PC-3 (cell line): Measurements from ENCODE around the gene PRIMA1. TPM values are rescaled to one million over a fixed set of nuclear protein-coding genes. Genes with fewer than 3 reads are reported as not detected.

Experiments used
- ATAC-seq: fragments of 200-7000 bp; cut with Tn5 transposase; 2 replicates; pipeline ENCODE4 v1.9.1; 2020; ENCODE audit warnings: mild to moderate bottlenecking, moderate library complexity
- BruUV-seq: library from RNA; stranded (reverse); fragments of 400-500 nt; replicated peaks from 2 replicates; lab custom pipeline; 2021; lab: Mats Ljungman, UMichigan
- CTCF ChIA-PET: fragments of 300-600 bp; sonication (Branson Sonifier 250); formaldehyde crosslinking; loops from one replicate; lab custom pipeline; 2022; ENCODE audit warnings: antibody characterized with exemption; lab: Charles Lee
- POLR2A ChIA-PET: fragments of 300-600 bp; sonication (Branson Sonifier 250); formaldehyde crosslinking; loops from one replicate; lab custom pipeline; 2022; ENCODE audit warnings: antibody characterized with exemption; ENCODE audit not compliant: unreplicated experiment; lab: Charles Lee
- DNase-seq: peaks from one replicate; pipeline ENCODE4 v3.0.0-alpha.2; 2015
- H2AFZ ChIP-seq: fragments of 300-600 bp; sonication (generic); 2 replicates; pipeline ENCODE4 v1.6.0; 2016; ENCODE audit warnings: antibody characterized with exemption, low read length
- H3F3A ChIP-seq: fragments of 300-600 bp; sonication (generic); one replicate; pipeline ENCODE4 v1.6.0; 2017; ENCODE audit warnings: antibody characterized with exemption, low read length, control low read depth, mild to moderate bottlenecking; ENCODE audit not compliant: unreplicated experiment
- H3K27ac ChIP-seq: fragments of 300-600 bp; sonication (generic); 2 replicates; pipeline ENCODE4 v1.5.1; 2016; ENCODE audit warnings: mild to moderate bottlenecking, low read length
- H3K27me3 ChIP-seq: fragments of 300-600 bp; sonication (generic); 2 replicates; pipeline ENCODE4 v1.6.1; 2016; ENCODE audit warnings: low read length, mixed read lengths
- H3K36me3 ChIP-seq: fragments of 300-600 bp; sonication (generic); 2 replicates; pipeline ENCODE4 v1.6.1; 2016; ENCODE audit warnings: low read depth, mixed run types, low read length, mixed read lengths
- H3K4me1 ChIP-seq: fragments of 300-600 bp; sonication (generic); 2 replicates; pipeline ENCODE4 v1.5.1; 2016; ENCODE audit warnings: low read length; ENCODE audit not compliant: insufficient read depth
- H3K4me2 ChIP-seq: fragments of 300-600 bp; sonication (generic); 2 replicates; pipeline ENCODE4 v1.6.0; 2016; ENCODE audit warnings: low read length
- H3K4me3 ChIP-seq: fragments of 300-600 bp; sonication (generic); 2 replicates; pipeline ENCODE4 v1.5.1; 2016; ENCODE audit warnings: mild to moderate bottlenecking, low read length, mixed read lengths
- H3K79me2 ChIP-seq: fragments of 300-600 bp; sonication (generic); 2 replicates; pipeline ENCODE4 v1.6.1; 2017; ENCODE audit warnings: low read length, mixed read lengths
- H3K9ac ChIP-seq: fragments of 300-600 bp; sonication (generic); 2 replicates; pipeline ENCODE4 v1.6.0; 2016; ENCODE audit warnings: mild to moderate bottlenecking, low read length
- H3K9me2 ChIP-seq: fragments of 300-600 bp; sonication (generic); replicated peaks from 2 replicates; pipeline ENCODE4 v1.6.1; 2016; ENCODE audit warnings: mixed run types, low read length, mixed read lengths
- H3K9me3 ChIP-seq: fragments of 300-600 bp; sonication (generic); 2 replicates; pipeline ENCODE4 v1.6.1; 2016; ENCODE audit warnings: low read length, mixed read lengths
- H4K20me1 ChIP-seq: fragments of 300-600 bp; sonication (generic); 2 replicates; pipeline ENCODE4 v1.6.1; 2016; ENCODE audit warnings: low read length, mixed read lengths
- EZH2 ChIP-seq: fragments of 300-600 bp; sonication (generic); IDR thresholded peaks from one replicate; pipeline ENCODE4 v1.6.1; 2017; ENCODE audit warnings: antibody characterized with exemption, mild to moderate bottlenecking, low read length; ENCODE audit not compliant: unreplicated experiment
- EZH2phosphoT487 ChIP-seq: fragments of 300-600 bp; sonication (generic); IDR thresholded peaks from 2 replicates; pipeline ENCODE4 v1.6.1; 2018; ENCODE audit warnings: mild to moderate bottlenecking, antibody characterized with exemption, low read length, borderline replicate concordance
- intact Hi-C: fragments of 100-400 bp; cut with micrococcal nuclease; formaldehyde crosslinking; loops from 2 replicates; pipeline ENCODE4 v1.9.0; 2023
- total RNA-seq: library from RNA; depleted of rRNA; stranded (reverse); fragments of >200 nt; gene quantifications from 2 replicates; pipeline ENCODE4 v1.2.3, GENCODE V29; 2014
- TF ChIP-seq, protein P1 (sequence below): fragments of 300-600 bp; sonication (generic); conservative IDR thresholded peaks from 2 replicates; pipeline ENCODE4 v1.5.1; 2017; ENCODE audit warnings: antibody characterized with exemption, low read depth, mild to moderate bottlenecking, low read length

The PRIMA1 gene
- total RNA-seq, 1 experiment from 2014 or later, result 0.04 TPM

- no peaks in the 10 kb centered on the region for H3K79me2 ChIP-seq
- H3K9me2 ChIP-seq, result no peaks in the 10 kb centered on the region
- ATAC-seq (no peak), DNase-seq (no peak)
- no peaks in the 10 kb centered on the region for H3K9me3 ChIP-seq
- TF ChIP-seq EZH2phosphoT487, result no peak
- no peak for TF ChIP-seq EZH2
- TF ChIP-seq, protein P1, sequence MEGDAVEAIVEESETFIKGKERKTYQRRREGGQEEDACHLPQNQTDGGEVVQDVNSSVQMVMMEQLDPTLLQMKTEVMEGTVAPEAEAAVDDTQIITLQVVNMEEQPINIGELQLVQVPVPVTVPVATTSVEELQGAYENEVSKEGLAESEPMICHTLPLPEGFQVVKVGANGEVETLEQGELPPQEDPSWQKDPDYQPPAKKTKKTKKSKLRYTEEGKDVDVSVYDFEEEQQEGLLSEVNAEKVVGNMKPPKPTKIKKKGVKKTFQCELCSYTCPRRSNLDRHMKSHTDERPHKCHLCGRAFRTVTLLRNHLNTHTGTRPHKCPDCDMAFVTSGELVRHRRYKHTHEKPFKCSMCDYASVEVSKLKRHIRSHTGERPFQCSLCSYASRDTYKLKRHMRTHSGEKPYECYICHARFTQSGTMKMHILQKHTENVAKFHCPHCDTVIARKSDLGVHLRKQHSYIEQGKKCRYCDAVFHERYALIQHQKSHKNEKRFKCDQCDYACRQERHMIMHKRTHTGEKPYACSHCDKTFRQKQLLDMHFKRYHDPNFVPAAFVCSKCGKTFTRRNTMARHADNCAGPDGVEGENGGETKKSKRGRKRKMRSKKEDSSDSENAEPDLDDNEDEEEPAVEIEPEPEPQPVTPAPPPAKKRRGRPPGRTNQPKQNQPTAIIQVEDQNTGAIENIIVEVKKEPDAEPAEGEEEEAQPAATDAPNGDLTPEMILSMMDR, result no peak
- H3F3A ChIP-seq, result no peaks in the 10 kb centered on the region
- no peaks in the 10 kb centered on the region for H3K27me3 ChIP-seq
- H3K4me3 ChIP-seq, result no peak overlapping the region
- H2AFZ ChIP-seq, result no peak overlapping the region
- no peak overlapping the region for H3K4me2 ChIP-seq
- ChIA-PET CTCF (no interaction called here), POLR2A (no interaction called here)
- intact Hi-C loops, result no loop called here
- H3K36me3 ChIP-seq, result no peaks in the 10 kb centered on the region
- no peak overlapping the region for H3K9ac ChIP-seq
- H3K4me1 ChIP-seq, result no peaks in the 10 kb centered on the region
- BruUV-seq, result no TSS peak
- no peaks in the 10 kb centered on the region for H4K20me1 ChIP-seq
- no peak overlapping the region for H3K27ac ChIP-seq
Measured at GRCh38 chr14:93725002-93725582, 63.2 kb downstream of the PRIMA1 start.

DNA sequence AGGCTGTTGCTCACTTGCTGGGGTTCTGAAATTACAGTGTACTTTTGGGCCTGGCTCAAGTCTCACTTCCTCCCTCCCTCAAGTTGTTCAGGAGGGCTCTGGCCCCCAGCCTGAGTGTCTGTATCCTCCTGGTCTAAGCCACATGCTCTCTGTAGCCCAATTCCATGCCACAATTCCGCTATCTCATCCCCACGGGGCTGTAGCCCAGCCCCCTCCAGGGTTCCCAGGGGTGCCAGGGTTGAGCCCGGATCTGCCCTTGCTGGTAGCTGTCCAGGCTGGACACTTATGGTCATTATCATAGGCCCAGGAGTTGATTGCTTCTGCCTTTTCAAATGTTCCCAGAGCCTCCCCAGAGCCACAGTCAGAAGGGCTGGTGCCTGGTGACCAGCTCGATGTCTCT is 65.3 kb downstream of the PRIMA1 start:
- Histone ChIP-seq H4K20me1 (no peaks in the 10 kb centered on the region), H3F3A (no peaks in the 10 kb centered on the region), H3K79me2 (no peaks in the 10 kb centered on the region), H3K4me1 (no peaks in the 10 kb centered on the region), H3K4me3 (no peak overlapping the region), H3K9me2 (no peaks in the 10 kb centered on the region), H3K36me3 (no peaks in the 10 kb centered on the region), H2AFZ (no peak overlapping the region), H3K4me2 (no peak overlapping the region), H3K9ac (no peak overlapping the region), H3K27ac (no peak overlapping the region), H3K27me3 (no peaks in the 10 kb centered on the region; the same call in 1 of the 2 replicates), H3K9me3 (no peaks in the 10 kb centered on the region)
- TF ChIP-seq, protein P1, result no peak
- no peak for TF ChIP-seq EZH2phosphoT487
- TF ChIP-seq EZH2, result no peak
- CTCF ChIA-PET, result no interaction called here
- no peak for ATAC-seq
- no peak for DNase-seq
- no TSS peak for BruUV-seq
- intact Hi-C loops, result no loop called here
- POLR2A ChIA-PET, result no interaction called here

DNA sequence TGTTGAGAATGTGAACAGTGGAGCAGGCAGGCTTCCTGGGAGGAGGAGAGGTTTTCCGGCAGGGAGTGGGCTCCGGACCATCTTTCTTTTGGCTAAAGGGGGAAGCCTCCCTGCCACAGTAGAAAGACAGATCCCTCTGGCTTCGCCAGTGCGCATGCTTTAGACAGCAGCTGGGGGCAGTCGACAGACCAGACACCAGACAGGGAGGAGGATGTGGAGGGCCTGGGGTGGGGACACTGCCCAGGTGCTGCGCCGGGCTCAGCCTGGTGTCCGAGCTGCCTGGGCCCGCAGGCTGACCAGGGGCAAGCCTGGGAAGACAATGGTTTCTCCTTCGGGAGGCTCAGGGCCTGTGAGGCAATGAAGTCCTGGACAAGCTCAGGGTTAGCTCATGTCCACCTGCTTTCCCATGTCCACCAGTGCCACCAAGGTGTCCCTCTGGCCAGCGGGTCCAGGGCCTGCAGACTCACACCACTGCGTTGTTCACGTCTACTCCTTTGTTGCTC is 67.3 kb downstream of the PRIMA1 start:
- intact Hi-C loops, result no loop called here
- CTCF ChIA-PET, result no interaction called here
- POLR2A ChIA-PET, result no interaction called here

More for the DNA sequence above, 67.3 kb downstream of the PRIMA1 start:
- no peak overlapping the region for H3K27ac ChIP-seq
- H4K20me1 ChIP-seq, result no peaks in the 10 kb centered on the region
- H3K79me2 ChIP-seq, result no peaks in the 10 kb centered on the region
- H3K9ac ChIP-seq, result no peak overlapping the region
- no peaks in the 10 kb centered on the region for H3K36me3 ChIP-seq
- H3F3A ChIP-seq, result no peaks in the 10 kb centered on the region
- H3K9me2 ChIP-seq, result no peaks in the 10 kb centered on the region
- no peak for TF ChIP-seq EZH2phosphoT487
- no peak for TF ChIP-seq EZH2
- TF ChIP-seq, protein P1, result no peak
- no peak for DNase-seq
- BruUV-seq, result no TSS peak
- H3K9me3 ChIP-seq, result no peaks in the 10 kb centered on the region
- no peaks in the 10 kb centered on the region for H3K4me1 ChIP-seq
- peaks cover 16% of the 10 kb centered on the region for H3K27me3 ChIP-seq
- H3K4me3 ChIP-seq, result no peak overlapping the region
- ATAC-seq, result no peak
- no peak overlapping the region for H2AFZ ChIP-seq
- H3K4me2 ChIP-seq, result no peak overlapping the region
